Urothelium cell line (cell line): ENCODE data around the gene ZBED4.
A peak's percentile ranks its signal among the peaks of the same experiment; 100 is the strongest.
"Not testable (repeated sequence)": the region's sequence is repeated elsewhere in the genome, so short reads cannot be mapped to it uniquely, and the experiment has no call there.

ENCODE experiments used
- DNase-seq: peaks from one replicate; pipeline ENCODE4 v3.0.0; 2011; ENCODE audit warnings: low spot score, mixed read lengths
- FAIRE-seq: peaks from 2 replicates; lab custom pipeline; 2011; peaks lifted over from hg19 to GRCh38; lab: Jason Lieb, UNC

Gene ZBED4, protein sequence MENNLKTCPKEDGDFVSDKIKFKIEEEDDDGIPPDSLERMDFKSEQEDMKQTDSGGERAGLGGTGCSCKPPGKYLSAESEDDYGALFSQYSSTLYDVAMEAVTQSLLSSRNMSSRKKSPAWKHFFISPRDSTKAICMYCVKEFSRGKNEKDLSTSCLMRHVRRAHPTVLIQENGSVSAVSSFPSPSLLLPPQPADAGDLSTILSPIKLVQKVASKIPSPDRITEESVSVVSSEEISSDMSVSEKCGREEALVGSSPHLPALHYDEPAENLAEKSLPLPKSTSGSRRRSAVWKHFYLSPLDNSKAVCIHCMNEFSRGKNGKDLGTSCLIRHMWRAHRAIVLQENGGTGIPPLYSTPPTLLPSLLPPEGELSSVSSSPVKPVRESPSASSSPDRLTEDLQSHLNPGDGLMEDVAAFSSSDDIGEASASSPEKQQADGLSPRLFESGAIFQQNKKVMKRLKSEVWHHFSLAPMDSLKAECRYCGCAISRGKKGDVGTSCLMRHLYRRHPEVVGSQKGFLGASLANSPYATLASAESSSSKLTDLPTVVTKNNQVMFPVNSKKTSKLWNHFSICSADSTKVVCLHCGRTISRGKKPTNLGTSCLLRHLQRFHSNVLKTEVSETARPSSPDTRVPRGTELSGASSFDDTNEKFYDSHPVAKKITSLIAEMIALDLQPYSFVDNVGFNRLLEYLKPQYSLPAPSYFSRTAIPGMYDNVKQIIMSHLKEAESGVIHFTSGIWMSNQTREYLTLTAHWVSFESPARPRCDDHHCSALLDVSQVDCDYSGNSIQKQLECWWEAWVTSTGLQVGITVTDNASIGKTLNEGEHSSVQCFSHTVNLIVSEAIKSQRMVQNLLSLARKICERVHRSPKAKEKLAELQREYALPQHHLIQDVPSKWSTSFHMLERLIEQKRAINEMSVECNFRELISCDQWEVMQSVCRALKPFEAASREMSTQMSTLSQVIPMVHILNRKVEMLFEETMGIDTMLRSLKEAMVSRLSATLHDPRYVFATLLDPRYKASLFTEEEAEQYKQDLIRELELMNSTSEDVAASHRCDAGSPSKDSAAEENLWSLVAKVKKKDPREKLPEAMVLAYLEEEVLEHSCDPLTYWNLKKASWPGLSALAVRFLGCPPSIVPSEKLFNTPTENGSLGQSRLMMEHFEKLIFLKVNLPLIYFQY

DNA sequence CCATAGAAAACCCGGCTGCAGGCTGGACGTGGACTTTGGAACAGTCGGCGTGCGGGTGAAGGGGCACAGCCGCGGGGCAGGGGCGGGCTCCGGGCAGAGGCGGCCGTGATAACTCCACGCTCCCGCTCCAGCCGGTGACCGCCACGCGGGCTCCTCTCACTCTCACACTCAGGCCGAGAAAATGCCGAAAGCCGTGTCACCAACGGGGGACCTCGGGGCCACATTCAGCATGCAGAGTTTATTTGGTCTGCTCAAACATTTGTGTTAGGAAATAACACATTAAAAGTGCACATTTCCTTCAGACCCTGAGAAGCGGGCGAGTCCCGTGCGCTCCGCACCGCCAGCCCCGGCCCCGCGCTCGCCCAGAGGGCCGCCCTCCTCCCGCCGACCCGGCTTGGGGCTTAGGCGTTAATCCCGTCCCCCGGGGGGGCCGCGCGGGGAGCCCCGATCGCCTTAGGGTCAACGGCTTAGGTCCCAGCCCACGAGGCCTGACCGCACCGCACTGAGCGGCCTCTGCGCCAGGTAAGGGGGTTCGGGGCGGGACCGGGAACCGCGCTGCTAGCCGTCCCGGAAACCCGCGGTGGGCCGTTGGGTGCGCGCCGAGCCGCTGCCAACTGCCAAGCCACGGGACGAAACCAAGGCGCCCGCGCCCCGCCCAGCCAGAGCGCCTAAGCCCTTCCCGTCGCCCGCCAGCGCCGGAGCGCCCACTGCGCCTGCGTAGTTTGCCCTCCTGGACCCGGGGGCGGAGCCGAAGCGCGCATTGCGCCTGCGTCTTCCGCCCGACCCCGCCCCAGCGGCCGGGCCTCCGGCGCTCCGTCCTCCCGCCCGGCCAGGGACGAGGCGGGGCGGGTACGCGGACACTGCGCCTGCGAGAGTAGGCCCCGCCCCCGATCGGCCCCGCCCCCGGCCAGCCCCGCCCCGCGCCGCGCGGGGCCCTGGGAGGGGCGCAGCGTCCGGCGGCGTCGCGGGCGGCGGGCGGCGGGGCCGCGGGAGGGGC is at the start of gene ZBED4:
Gene ZBED4 (plus strand): TSS at position 947 of the 997 bp plus-strand sequence. CDS start 29,819 bp downstream, outside the sequence.
- DNase-seq: peak; percentile 100
- FAIRE-seq: peak; percentile 99

DNA sequence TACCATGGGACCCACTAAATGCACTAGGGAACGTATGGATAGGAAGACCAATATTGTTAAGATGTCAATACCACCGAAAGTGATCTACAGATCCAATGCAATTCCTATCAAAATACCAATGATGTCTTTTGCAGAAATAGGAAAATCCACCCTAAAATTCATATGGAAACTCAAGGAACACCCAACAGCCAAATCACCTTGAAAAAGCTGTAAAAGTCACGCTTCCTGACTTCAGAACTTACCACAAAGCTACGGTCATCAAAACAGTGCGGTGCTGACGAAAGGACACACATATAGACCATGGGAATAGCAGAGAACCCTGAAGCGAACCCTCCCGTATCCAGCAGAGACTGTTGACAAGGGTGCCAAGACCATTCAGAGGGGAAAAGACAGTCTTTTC is 46.5 kb upstream of the ZBED4 start:
- no peak for FAIRE-seq
- DNase-seq: no peak

DNA sequence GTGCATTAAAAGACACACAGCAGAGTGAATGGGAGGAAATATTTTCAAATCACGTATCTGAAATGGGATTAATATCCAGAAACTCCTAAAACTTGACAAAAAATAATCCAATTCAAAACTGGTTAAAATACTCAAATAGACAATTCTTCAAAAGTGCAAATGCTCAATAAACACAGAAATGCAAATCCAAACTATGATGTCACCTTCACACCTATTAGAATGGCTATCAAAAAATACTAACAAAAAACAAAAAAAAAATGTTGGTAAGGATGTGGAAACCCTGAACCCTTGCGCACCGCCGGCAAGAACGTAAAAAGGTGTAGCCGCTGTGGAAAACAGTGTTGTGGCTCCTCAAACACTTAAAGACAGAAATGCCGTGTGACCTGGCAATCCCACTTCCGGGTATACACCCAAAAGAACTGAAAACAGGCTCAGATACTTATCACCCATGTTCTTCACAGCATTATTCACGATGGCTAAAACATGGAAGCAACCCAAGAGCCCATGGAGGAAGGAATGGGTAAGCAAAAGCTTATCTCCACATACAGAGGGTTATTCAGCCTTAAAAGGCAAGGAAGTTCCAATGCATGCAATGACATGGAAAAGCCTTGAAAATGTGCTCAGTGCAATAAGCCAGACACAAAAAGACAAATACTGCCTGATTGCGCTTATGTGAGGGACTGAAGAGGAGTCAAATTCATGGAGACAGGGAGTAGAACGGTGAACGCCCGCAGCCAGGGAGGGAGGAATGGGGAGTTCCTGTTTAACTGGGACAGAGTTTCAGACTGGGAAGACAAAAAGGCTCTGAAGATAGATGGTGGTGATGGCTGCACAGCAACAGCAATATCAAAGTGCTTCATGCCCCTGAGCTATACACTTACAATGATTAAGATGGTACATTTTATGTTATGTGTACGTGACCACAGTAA is 45.6 kb upstream of the ZBED4 start:
- DNase-seq (no peak), FAIRE-seq (peak; percentile 23)

DNA sequence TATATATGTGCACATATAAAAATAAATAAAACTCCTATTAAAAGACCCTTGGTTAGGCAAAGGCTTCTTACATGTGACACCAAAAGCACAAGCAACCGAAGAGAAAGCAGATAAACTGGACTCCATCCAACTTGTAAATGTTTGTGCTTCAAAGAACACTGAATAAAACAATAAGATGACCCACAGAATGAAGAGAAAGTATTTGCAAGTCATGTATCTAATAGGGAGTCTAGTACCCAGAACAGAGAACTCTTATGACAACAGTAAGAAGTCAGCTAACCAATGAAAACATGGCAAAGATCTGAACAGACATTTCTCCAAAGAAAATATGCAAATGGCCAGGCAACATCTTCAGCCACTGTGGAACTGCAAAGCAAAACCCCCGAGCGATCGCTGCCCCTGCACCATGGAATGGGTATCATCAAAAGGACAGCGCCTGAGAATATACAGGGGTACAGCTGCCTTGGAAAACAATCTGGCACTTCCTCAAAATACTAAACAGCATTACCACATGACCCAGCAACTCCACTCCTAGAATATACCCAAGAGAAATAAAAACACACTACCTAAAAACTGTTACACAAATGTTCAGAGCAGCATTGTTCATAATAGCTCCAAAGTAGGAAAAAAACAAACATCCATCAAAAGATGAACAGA is 43.2 kb upstream of the ZBED4 start:
- DNase-seq (no peak), FAIRE-seq (no peak)

DNA sequence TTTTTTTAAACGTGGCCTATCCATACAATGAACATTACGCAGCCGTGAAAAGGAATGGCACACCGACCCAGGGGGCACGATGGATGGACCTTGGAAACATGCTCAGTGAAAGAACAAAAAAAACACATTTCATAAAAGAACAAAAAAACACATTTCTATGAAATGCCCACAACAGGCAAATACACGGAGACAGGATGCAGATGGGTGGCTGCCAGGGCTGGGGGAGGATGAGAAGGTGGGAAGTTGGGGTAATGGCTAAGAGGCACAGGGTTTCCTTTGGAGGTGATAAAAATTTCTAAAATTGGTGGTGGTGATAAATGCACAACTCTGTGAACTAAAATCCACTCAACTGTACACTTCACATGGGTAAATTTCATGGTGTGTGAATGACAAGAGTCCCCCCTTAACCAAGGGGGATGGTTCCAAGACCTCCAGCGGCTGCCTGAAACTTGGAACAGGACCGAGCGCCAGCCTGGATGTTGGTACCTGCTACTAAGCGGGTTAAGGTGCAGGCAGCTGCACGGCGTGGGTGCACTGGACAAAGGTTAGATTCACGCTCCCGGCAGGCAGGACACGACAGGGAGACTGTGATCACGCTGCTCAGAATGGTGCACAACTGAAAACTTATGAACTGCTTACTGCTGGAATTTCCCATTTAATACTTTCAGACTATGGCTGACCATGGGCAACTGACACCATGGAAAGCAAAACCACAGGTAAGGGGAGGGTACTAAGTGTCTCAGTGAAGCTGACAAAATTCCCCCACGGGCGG is 42.4 kb upstream of the ZBED4 start:
- no peak for FAIRE-seq
- DNase-seq: no peak

DNA sequence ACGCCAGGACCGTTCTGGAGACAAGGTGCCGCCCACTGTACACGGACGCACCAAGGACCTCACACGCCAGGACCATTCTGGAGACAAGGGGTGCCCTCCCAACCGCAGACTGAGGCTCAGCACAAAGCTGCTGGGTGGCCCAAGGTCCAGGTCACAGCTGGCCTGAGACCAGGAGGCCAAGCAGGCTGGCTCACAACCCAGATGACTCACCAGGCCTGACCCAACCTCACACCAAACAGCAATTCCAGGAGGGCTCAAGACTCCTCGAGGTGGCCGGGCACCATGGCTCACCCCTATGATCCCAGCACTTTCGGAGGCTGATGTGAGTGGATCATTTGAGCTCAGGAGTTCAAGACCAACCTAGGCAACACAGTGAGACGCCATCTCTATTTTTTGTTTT is 40.8 kb upstream of the ZBED4 start:
- FAIRE-seq: no peak
- no peak for DNase-seq

DNA sequence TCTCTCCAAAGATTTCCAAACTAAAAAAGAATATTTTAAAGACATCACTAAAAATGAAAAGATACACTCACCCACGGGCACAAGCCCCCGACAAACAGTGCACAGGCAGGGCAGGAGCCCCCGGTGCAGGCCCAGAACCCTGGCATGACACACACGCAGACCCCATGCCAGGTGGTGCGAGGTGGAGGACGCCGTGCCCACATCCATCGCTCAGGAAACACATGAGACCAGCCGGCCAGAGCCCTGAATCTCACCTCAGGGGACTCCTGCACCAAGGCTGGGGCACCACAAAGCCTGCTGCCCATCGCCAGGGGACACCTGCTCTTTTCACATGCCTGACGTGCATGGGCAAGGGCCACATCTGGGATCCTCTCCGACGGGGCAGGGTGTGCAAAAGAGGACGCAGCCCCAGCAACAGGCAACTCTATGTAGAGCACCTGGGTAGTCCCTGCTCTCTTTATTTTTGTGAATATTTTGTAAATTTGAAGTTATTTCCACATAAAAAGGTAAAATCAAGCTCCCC is 39.4 kb upstream of the ZBED4 start:
- no peak for FAIRE-seq
- DNase-seq: no peak

DNA sequence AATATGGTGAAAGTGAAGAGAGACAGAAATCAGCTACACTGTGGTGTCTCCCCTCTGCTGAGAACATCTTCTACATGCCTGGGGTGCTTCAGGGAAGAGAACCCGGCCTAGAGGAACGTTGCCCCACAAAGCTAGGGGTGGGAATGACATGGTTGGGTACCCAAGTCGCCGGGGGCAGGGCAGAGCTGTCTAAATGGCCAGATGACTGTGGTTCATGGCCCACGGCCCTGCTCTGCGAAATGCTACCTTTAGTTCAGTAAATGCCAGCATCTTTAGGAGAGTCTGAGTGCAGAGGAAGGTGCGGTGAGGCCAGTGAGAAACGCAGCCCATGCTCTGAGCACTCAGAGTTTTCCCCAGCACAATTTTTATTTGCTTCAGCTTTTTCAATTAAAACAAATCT is 38.8 kb upstream of the ZBED4 start:
- no peak for FAIRE-seq
- DNase-seq: no peak

DNA sequence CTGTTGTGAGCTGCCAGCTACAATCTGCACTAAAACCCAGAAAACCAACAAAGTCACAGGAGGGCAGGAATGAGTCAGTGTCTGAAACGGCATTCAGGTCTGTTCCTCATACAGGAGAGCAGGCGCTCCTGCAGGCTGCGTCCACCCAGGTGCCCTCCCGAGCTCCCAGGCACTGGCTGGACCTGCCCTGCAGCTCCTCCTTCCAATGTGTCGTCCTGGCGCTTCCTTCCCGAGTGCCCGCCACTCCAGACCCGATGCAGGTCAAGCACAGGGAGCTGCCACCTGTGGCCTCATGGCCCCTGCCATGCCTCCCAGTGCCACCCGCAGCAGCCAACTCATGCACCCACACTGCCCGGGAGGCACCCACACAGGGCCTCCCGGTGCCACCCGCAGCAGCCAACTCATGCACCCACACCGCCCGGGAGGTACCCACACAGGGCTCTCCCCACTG is 38.0 kb upstream of the ZBED4 start:
- no peak for DNase-seq
- no peak for FAIRE-seq

DNA sequence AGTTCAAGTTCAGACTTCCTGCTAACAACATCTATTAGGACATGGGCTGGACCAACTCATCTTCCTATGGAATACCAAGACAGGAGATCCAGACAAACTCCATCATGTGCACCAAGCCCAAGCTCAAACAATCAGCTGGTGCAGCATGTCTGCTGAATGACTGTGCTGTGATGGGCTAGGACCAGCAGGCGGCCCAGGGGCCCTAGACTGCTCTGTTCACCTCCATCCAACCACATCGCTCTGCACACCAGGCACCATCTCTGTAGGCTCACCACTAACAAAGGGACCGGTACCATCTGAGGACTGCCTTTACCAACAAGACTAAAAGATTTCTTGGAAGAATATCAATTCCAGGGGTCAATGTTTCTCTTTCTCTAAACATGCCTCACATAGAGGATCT is 36.3 kb upstream of the ZBED4 start:
- DNase-seq: no peak
- no peak for FAIRE-seq

DNA sequence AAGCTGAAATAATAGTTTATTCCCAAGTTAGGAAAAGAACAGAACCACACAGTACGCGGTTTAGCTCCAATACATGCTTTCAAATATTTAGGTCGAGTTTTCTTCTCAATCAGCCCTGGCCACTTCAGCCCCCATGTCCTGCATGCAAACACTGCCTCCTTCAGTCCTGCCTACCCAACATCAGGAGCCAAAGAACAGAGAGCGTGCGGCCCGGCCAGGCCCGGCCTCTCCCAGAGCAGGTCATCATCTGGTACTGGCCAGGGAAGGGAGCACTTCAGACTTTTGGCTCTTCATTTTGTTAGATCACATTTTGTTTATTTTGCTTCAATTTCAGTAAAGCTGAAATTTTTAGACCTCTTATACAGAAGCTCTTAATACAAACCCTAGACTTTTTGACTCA is 32.7 kb upstream of the ZBED4 start:
- DNase-seq (no peak), FAIRE-seq (peak; percentile 30)

DNA sequence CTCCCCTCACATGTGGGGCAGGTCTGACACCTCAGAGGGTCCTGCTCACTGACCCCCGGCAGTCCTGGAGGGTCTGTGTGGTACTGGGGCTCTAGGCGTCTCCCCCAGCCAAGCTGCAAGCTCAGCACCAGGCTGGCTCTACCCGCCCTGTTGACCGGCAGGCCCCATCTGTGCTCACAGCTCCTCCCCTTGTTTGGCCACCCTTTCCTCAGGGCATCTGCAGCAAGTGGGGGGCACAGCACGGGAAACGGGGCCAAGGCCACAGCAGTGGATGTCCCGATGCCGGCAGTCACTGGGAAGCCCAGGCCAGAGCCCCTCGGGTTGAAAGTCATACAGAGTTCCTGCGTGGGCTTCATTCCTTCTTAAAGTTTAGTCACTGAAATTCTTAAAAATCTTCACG is 31.9 kb upstream of the ZBED4 start:
- DNase-seq, FAIRE-seq: not testable (repeated sequence)

DNA sequence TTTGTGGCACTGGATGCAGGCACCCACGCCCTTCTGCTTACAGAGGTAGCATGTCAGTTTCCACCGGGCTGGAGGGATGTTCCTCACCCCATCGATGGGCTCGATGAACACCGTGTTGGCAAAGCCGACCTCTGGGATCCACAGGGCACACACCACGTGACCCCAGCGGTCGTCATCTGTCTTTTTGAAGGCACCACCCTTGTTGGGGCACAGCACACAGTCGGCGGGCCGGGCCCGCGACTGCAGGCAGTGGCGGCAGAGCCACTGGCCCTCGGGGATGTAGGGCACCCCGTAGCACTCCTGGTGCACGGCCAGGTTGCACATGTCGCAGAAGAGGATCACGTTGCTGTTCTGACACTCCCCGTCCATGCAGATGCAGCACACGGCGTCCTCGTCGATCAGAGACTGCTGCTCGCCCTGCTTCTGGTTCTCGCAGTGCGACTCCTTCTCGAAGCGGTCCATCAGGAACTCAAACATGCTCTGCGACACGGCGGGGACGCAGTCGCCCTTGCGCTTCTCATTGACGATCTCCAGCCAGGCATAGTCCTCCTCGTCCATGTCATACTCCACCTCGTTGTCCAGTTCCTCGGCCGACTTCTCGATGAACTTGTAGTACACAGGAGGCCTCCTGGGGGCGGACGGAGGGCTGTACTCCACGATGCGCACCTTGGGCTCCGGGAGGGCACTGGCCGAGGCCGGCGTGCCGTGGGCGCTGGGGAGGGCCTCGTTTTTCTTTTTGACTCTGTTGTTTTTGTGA is 30.2 kb upstream of the ZBED4 start:
- no peak for FAIRE-seq
- no peak for DNase-seq

DNA sequence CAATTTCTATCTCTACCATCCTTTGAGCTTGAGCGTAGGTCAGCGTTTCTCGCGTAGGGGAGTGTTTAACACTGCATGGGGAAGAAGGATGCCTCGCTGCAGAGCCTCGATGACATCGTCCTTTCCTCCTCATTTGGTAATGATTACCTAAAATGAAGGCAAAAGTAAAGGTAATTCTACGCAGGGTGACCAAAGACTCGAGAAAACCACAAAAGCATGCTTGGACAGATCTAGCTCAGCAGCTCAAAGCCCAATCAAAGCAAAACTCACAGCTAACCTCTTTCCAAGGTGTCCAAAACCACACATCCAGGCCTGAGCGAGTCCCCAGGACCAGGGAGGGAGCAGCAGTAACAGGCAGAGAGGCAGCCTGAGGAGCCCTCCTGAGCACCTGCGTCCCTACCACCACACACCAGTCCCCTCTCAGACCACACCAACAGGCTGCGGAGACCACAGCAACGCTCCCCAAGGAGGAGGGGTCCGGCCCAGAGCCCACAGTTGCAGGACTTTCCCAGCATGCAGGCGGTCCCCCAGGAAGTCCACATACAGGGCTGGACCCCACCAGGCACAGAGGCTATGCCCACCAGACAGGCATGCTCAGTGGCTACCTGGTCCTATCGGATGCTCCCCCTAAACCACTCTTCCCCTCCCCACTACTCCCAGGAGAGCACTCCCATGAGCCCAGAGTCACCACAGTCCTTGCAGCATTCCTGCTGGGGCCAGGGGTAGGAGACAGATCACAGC is 29.3 kb upstream of the ZBED4 start:
- DNase-seq (no peak), FAIRE-seq (peak; percentile 5)

DNA sequence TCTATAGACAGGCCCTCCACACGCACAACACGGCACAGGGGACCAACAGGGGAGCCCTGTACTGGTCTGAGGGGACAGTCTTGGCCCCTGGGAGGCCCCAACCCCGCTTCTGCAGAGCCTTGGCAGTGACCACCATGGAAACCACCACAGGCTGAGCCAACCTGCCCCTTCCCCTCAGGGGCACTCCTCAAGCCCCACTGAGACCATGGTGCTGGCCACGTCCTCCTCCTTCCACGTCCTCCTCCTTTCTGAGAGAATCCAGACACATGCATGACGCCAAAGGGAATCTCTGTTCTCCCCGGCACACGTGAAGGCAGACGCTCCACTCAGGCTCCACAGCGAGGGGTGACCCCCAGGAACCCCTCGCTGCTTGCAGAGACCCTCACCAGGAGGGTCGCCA is 28.7 kb upstream of the ZBED4 start:
- FAIRE-seq (no peak), DNase-seq (no peak)

DNA sequence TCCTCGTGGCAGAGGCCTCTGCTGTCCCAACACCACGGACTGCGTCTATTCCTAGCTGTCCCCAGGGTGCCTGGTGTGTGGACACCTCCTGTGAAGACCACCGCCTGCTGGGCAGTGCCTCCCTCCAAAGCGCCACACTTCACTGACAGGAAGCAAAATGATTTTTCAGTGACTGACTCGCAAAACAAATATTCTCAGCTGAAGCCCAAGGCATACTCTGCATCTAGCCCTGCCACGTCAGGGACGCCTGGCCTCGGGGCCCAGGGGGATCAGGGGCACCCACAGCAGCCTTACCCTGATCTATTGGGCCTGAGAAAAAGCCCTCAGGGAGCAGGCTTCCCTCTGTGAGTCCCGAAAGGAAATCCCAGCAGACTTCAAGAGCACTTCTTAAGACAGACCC is 28.2 kb upstream of the ZBED4 start:
- no peak for FAIRE-seq

More for the DNA sequence above, 28.2 kb upstream of the ZBED4 start:
- DNase-seq: no peak
